Heart left ventricle (tissue), 13 donors: ENCODE results near the gene PRKN.

Experiments used
- POLR2A ChIP-seq, 2 donors: fragments of 450-650 bp; IDR thresholded peaks; one replicate each; pipeline ENCODE4 v1.6.1; 2017; ENCODE audit warnings: antibody characterized with exemption in 2 of 2, mild to moderate bottlenecking in 2 of 2, moderate library complexity in 2 of 2
- TF ChIP-seq, protein P1 (sequence below), 12 donors: fragments of 200-600 bp; sonication (generic) in 4 of 12; IDR thresholded peaks; one replicate each; pipeline versions ENCODE4 v1.5.0 to v1.8.0; 2018 to 2022; ENCODE audit warnings: antibody characterized with exemption in 12 of 12, mild to moderate bottlenecking in 5 of 12
- donor health status: ischemic (EF 13 %, LVEDD 7.1; RV severe dilation, severe dysfunction).
- donor health status: DM: no; HTN: yes; CAD: no.
- donor health status: DM: no; HTN: no; CAD: no.
- donor health status: ischemic (EF 25% LVEDD 6.9; RV normal size, moderate dysfunction).
- donor health status: ischemic (EF 25% LVEDD 5.7; RV mildly dilated, moderate dysfunction).
- donor health status: ischemic (EF 35%, LVEDD 5.7; RV mildly dilated, moderate dysfunction).
- donor health status: nonischemic (EF 11% LVEDD 7.7; RV severe dilation, severe dysfunction).
- donor health status: DM: yes; HTN: yes; CAD: no.
- donor health status: PGD.
- donor health status: ischemic (EF 29% LVEDD 5.4; RV normal size, mild dysfunction).
- donor health status: nonischemic (EF 23%, LVEDD 6.1; RV moderate dilation, normal function).

DNA sequence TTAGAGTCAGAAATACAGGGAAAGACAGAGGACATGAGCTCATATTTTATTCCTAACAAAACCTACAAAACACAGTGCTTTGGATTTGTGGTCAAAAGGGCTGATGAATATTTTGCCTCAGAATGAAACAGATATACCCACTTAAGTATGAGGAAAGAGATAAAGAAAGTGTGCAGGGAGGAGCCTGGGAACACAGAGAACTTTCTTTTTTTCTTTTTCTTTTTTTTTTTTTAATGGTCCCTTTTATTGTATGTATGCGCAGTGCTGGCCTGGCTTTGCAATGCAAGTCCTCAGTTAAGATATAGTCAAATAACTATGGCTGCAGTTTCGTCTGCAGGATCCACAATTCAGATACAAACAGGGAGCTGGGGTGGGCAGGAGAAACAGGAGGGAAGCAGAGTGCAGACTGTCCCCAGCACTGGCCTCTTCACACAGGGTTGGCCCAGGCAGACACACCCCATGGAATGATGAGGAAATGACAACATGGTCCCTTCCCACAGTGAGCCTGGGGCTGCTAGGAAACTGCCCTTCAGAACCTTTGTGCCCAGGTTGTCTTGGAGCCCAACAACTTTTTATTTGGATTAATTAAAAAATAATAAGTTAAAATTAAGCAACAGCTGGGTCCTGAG lies 823.9 kb downstream of the PRKN start:
- TF ChIP-seq, protein P1, sequence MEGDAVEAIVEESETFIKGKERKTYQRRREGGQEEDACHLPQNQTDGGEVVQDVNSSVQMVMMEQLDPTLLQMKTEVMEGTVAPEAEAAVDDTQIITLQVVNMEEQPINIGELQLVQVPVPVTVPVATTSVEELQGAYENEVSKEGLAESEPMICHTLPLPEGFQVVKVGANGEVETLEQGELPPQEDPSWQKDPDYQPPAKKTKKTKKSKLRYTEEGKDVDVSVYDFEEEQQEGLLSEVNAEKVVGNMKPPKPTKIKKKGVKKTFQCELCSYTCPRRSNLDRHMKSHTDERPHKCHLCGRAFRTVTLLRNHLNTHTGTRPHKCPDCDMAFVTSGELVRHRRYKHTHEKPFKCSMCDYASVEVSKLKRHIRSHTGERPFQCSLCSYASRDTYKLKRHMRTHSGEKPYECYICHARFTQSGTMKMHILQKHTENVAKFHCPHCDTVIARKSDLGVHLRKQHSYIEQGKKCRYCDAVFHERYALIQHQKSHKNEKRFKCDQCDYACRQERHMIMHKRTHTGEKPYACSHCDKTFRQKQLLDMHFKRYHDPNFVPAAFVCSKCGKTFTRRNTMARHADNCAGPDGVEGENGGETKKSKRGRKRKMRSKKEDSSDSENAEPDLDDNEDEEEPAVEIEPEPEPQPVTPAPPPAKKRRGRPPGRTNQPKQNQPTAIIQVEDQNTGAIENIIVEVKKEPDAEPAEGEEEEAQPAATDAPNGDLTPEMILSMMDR (IDR thresholded peaks at IDR 0.05): no peak
- TF ChIP-seq POLR2A (IDR thresholded peaks at IDR 0.05): no peak
